DMS 273 (cell line): ENCODE measurements around the gene GEMIN7.

Experiments used
- DNase-seq: peaks from one replicate; lab custom pipeline; 2025; ENCODE audit not compliant: unreplicated experiment; lab: John Stamatoyannopoulos, UW

The GEMIN7 gene

DNA sequence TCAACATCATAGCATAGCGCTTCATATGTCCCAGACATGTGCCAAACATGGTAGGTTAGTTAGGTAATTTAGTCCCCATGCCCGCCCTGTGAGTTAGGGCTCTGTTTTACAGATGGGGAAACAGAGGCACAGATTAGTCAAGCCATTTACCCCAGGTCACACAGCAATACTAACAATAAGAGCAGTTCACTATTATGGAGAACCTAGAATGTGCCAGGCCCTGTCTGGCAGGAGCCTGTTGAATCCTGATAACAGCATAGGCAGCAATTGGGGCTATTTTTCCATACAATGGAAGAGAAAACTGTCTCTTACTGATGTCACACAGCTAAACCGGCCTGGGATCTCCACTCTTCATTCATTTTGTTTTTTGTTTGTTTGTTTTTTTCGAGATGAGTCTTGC is 7.4 kb downstream of the GEMIN7 start:
- DNase-seq, result no peak

DNA sequence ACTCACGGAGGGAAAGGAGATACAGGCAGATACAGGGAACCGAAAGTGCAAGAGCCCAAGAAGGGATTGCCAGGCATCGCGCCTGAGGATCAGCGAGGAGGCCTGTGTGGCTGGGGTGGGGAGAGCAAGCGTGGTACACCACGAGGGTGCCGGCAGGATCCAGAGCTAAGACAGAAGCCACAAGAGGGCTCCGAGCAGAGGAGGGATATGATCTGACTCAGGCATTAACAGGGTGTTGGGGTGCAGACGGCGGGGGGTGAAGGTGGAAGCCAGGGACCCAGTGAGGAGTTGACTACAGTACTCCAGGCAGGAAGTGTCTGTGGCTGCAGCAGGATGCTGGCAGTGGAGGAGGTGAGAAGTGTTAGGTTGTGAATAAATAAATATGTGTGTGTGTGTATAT is 8.5 kb downstream of the GEMIN7 start:
- no peak for DNase-seq

GRCh38 chr19:45090034-45090433 is 11.0 kb downstream of the GEMIN7 start:
- no peak for DNase-seq

DNA sequence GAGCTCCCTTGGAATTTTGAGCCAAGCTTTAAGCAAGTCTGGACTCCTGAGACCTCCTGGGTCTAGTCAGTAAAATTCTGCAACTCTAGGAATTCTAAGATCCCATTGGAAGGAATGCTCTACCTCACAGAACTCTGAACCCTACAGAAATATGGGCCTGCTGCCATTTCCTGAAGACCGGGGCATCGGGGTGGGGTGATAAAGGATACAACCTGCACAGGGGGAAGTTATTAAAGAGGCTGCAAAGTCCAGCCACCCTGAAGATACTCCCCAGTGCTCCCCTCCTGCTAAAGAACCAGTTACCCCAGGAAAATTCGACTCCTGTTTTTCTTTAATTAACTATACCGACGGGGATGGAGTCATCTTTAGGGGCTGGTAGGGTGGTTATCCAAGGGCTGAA is 11.5 kb downstream of the GEMIN7 start:
- no peak for DNase-seq

DNA sequence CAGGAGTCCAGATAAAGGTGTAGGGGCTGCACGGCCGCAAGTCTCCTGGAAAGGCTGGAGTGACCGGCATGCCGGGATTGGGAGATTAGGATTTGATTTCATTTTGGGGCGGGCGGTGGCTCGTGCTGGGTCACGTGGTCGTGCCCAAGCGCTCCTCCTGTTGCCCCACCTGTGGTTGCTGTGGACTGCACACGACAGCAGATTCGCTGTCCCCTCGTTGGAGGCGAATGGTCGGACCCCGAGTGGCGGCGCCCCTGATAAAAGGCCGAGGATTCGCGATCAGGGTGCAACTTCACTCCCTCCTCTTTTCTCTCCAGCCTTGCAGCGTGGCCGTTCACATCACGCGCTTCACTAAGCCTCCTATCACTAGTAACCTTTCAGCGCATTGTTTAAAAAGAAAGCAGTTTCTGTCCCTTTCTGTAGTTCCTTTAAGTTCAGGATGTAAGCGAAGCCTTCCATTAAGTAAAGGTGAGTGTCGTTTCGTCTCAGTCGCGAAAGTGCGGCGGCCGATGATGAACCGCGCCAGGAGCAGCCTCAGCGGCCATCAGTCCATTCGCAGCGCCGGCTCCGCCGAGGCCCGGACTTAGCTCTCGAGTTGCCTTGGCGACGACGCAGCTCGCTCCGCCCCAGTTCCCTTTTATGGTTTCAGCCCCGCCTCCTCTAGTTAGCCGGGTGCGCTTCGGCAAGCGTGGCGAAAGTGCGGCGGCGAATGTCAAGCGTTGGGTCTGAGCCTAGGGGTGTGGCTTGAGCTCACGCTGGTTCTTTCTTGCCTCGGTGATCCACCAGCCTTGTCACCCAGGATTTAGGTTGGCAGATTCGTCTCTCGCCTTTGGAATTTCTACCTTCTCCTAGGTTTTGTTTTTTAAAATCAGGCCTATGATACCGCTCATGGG is 12.2 kb downstream of the GEMIN7 start:
- DNase-seq, result peak; percentile 100

DNA sequence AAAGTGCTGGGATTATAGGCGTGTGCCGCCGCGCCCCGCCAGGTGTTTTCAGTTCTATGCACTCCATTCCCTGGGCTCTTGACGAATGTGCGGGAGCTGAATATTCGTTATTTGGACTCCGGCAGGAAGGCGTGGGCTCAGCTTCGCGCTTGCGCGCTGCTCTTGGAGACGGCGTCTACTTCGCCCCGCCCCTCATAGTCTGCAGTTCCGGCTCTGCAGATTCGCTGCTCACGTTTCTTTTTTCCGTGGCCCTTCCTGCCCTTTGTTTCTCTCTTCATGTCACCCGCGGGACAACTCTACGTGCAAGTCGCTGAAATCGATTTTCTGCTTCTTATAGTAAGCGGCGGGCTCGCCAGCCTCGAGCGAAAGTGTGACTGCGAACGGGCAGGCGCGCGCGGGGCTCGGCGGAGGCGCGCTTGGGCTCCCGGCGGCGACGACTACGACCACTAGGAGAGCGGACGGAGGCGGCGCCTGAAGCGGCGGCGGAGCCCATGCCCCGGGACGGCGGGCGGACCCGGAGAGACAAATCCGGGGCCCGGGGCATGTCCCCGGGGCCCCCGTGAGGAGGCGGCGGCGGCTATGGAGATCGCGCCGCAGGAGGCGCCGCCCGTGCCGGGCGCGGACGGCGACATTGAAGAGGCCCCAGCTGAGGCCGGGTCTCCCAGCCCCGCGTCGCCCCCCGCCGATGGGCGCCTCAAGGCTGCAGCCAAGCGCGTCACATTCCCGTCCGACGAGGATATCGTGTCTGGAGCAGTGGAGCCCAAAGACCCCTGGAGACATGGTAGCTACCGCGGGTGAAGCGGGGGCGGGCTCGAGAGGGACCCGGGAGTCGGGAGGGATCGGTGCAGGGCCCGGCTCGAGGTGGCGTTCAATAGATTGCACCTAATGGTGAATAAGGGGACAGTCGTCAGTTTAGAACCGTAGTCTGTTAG is 14.0 kb downstream of the GEMIN7 start, which contains the start of gene PPP1R37:
PPP1R37 (plus strand) TSS at position 433 of the 932 bp plus-strand sequence; CDS start at position 580, 147 bp downstream.
- DNase-seq, result peak; percentile 99

DNA sequence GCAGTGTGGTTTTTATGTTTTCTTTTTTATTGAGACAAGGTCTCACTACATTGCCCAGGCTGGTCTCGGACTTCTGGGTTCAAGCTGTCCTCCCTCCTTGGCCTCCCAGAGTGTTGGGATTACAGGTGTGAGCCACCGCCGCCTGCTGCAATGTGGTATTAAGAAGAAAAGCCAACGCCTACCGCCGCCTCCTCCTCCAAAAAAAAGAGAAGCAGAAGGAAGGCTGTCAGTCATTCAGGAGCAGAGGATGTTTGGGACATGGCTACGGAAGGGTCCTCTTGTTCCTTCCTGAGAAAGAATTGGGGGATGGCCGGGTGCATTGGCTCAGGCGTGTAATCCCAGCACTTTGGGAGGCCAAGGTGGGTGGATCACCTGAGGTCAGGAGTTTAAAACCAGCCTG is 15.1 kb downstream of the GEMIN7 start:
- DNase-seq, result no peak

- DNase-seq, result no peak
Observed at GRCh38 chr19:45094707-45095106, 15.6 kb downstream of the GEMIN7 start.

- DNase-seq, result no peak
Observed at GRCh38 chr19:45095496-45096413, 16.7 kb downstream of the GEMIN7 start.

- no peak for DNase-seq
Observed at GRCh38 chr19:45096700-45097099, 17.6 kb downstream of the GEMIN7 start.

GRCh38 chr19:45097450-45097775 is 18.4 kb downstream of the GEMIN7 start:
- DNase-seq, result no peak

- DNase-seq, result peak; percentile 54
Observed at GRCh38 chr19:45097776-45098520, 18.9 kb downstream of the GEMIN7 start.

- DNase-seq, result peak; percentile 79
Observed at GRCh38 chr19:45098521-45099466, 19.7 kb downstream of the GEMIN7 start.

GRCh38 chr19:45099467-45100191 is 20.6 kb downstream of the GEMIN7 start:
- DNase-seq, result no peak

- no peak for DNase-seq
Observed at GRCh38 chr19:45100201-45100600, 21.1 kb downstream of the GEMIN7 start.

GRCh38 chr19:45100846-45101252 is 21.8 kb downstream of the GEMIN7 start:
- DNase-seq, result no peak

- DNase-seq, result no peak
Observed at GRCh38 chr19:45101806-45102205, 22.7 kb downstream of the GEMIN7 start.

- DNase-seq, result no peak
Observed at GRCh38 chr19:45102481-45102880, 23.4 kb downstream of the GEMIN7 start.
